Measurements from ENCODE around the gene GPX3. TPM values are rescaled to one million over a fixed set of nuclear protein-coding genes. Genes with fewer than 3 reads are reported as not detected.

Gene GPX3
- polyA plus RNA-seq (ENCODE audit: insufficient read length): 45.0 TPM

DNA sequence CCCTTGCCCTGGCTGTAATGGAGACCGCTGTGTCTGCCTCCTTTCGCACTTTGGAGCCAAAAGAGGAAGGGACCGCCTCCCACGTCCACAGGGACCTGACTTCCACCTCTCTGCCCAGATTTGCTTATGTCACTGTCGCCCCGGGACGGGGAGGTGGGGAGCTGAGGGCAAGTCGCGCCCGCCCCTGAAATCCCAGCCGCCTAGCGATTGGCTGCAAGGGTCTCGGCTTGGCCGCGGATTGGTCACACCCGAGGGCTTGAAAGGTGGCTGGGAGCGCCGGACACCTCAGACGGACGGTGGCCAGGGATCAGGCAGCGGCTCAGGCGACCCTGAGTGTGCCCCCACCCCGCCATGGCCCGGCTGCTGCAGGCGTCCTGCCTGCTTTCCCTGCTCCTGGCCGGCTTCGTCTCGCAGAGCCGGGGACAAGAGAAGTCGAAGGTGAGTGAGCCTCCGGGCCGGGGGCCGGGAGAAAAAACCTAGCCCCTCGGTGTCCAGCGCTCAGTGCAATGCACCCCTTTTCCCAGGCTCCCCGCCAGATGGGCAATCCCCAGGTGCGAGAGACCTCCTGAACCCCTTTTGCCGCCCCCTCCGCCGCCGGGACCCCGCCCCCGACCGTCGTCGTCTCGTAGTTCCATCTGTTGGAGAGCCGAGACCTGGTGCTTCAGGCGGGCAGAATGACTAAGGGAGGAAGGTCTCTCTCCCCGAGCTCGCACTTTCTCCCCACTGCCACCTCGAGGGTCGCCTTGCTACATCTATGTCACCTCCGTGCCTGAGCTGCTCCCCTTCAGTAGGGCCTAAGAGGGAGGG lies at the start of gene GPX3:
Gene GPX3, plus strand, starts transcription at position 288 of the 807 bp plus-strand sequence. Its CDS starts 64 bp downstream, at position 352.
- DNase-seq (ENCODE audit: low read depth): no peak

- DNase-seq (ENCODE audit: low read depth): no peak
Measured at GRCh38 chr5:150978590-150978989, 41.8 kb upstream of the GPX3 start.

GRCh38 chr5:150987746-150988145 lies 32.6 kb upstream of the GPX3 start:
- DNase-seq (ENCODE audit: low read depth): no peak

DNA sequence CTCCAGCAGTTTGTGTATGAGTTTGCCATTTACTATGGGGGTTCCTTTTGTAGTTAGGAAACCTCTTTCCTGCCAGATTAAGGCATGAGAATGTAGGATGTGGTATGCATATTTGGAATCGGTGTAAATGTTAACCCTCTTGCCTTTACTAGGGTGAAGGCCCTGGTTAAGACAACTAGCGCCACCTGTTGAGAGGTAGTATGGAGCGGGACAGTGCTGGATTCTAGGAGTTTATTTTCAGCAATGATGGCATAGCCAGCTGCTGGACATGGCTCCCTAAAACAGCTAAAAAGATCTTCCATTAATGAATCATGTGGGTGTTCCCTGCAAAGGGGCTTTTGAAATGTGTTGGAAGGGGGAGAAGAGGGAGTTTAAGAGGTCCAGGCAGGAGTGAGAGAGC lies 30.7 kb upstream of the GPX3 start:
- no peak for DNase-seq (ENCODE audit: low read depth)

GRCh38 chr5:150992705-150993104 lies 27.7 kb upstream of the GPX3 start:
- no peak for DNase-seq (ENCODE audit: low read depth)

- DNase-seq (ENCODE audit: low read depth): no peak
Measured at GRCh38 chr5:150993422-150993821, 27.0 kb upstream of the GPX3 start.

DNA sequence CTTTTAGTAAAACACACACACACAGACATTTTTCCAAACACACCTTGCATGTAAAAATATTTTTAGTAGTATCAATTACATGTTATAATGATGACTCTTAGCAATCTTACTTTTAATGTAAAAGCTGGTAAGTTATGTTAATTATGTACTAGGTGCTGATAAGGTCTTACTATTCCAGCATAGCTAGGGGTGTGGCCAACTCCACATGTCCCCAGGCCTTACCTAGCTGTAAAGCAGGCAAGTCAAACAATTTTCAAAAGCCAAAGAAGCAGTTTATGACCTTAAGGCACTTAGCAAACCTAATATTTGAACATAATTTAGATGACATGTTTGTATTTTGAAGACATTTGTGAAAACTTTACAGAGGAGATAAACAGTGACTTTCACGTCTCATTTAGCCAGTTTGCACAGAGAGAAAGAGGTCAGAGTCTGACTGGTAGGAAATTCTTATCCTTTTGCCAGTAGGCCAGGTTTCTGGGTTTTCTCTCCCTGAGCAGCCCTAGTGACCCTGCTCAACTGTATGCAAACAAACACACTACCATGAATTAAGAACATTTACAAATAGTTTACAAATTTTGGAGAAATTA lies 26.5 kb upstream of the GPX3 start:
- no peak for DNase-seq (ENCODE audit: low read depth)

- DNase-seq (ENCODE audit: low read depth): no peak
Measured at GRCh38 chr5:150999704-151000442, 20.5 kb upstream of the GPX3 start.

DNA sequence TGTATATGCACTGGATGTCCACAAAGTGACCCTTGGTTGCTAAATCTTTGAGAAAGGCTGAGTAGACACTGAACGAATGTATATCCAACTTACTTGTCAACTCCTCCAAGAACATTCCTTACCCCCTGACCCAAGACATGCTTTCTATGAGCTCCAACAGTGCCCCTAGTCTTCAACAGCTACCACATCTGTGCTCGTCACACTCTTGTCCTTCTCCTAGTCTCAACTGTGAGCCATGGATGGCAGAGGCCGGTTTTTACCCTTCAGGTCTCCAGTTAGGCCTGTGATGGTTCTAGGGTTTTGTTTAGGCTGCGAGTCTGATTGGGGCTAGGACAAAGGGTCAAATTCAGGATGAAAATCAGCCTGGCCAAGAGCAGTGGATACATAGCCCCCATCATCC lies 19.0 kb upstream of the GPX3 start:
- DNase-seq (ENCODE audit: low read depth): no peak

GRCh38 chr5:151002250-151002649 lies 18.1 kb upstream of the GPX3 start:
- DNase-seq (ENCODE audit: low read depth): no peak

GRCh38 chr5:151002681-151003502 lies 17.5 kb upstream of the GPX3 start:
- no peak for DNase-seq (ENCODE audit: low read depth)

DNA sequence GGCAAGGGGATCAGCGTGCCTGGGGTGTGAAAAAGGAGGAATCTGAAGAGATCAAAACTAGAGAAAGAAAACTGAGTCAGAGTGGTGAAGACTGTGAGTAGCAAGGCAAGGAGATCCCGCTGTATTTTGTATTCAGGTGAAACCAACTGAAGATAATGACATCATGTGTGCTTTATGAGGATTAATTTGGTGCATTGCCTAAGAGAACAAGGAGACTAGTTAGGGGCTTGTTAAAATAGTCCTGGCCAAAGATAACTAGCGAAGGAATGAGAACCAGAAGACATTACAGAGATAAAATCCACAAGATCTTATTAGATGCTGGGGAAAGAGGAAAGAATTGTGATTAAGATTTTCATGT lies 16.9 kb upstream of the GPX3 start:
- DNase-seq (ENCODE audit: low read depth): no peak

- DNase-seq (ENCODE audit: low read depth): no peak
Measured at GRCh38 chr5:151004499-151004898, 15.9 kb upstream of the GPX3 start.

DNA sequence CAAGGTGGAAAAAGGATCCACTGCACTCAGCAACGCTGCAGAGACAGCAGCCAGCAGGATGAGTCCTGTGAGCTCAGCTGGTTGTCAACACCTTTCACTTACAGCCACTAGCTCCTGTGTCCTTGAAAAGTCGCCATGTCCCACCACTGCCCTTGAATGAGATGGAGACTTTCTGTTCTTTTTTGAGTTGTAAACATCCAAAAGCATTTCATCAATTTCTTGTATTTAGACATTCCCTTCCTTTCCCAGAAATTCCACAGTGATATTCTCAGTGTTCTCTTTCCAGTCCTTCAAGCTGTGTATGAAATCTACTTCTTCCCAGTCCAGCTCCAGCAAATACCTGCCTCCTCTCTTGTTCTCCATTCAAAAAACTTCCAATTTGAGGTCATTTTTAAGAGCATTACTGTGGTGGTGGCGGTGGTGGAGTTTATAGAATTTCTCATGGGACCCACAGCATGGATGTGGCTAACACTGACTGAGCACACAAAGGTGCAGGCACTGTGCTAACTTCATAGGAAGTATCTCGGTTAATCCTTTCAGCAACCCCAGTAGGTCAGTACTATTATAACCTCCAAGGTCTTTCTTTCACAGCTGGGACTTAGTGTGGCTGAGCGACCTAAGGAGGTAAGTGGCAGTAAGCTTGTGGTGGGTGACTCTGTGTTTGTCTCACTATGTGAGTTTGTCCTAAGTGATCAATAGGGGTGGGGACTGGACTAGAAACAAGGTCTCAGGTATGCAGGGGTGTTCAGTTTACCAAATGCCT lies 15.0 kb upstream of the GPX3 start:
- peak; percentile 68 for DNase-seq (ENCODE audit: low read depth)

DNA sequence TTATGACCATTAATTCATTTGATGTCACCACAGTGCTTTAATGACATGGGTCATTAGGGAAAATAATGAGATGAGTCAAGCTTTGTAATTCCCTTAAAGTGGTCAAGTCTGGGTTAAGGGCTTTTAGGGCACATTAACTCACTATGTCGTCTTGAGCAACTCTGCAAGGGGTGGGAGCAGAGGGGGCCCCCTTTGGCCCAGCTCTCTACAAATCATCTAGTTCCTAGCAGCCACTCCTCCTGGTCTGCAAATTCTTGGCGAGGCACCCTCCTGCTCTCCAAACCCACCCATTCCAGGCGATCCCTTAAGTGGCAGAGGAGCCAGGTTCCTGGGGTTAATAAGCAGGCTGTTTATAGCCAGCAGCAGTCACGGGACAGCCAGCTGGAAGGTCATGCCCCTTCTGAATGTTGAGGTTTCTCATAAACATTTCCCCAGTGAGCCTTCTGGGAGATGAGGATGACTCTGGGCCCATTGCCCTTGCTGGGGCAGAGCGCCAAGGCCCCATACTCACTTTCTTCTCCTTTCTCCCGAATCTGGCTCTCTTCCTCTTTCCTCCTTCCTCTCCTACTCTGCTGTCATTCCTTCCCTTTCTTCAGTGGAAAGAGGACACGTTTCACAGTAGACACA lies 14.3 kb upstream of the GPX3 start:
- peak; percentile 88 for DNase-seq (ENCODE audit: low read depth)

DNA sequence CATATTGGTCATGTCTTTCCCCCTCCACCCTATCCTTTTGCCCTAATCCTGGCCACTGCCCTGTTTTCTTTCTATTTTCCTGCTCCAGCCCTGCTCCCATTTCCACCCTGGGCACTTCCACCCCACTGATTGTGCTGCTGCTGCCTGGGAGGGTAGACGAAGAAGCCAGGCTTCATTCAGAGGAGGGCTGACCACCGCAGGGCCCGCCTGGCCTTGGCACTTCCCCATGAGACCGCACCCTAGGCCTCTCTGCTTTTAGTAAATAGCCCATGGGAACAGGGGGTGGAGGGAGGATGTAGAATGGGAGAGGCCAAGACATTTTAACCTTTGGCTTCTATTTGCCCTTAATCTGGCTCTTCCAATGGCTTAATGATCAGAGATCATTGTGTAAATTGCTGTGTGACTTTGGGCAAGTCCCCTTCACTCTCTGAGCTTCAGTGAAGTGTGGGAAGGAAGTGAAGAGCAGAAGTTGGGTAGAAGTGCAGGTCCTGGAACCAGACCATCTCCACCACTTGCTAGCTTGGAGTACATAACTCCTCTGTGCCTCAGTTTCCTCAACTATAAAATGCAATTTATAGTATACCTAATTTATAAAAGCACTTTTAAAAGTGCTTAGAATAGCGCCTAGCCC lies 13.6 kb upstream of the GPX3 start:
- DNase-seq (ENCODE audit: low read depth): no peak

DNA sequence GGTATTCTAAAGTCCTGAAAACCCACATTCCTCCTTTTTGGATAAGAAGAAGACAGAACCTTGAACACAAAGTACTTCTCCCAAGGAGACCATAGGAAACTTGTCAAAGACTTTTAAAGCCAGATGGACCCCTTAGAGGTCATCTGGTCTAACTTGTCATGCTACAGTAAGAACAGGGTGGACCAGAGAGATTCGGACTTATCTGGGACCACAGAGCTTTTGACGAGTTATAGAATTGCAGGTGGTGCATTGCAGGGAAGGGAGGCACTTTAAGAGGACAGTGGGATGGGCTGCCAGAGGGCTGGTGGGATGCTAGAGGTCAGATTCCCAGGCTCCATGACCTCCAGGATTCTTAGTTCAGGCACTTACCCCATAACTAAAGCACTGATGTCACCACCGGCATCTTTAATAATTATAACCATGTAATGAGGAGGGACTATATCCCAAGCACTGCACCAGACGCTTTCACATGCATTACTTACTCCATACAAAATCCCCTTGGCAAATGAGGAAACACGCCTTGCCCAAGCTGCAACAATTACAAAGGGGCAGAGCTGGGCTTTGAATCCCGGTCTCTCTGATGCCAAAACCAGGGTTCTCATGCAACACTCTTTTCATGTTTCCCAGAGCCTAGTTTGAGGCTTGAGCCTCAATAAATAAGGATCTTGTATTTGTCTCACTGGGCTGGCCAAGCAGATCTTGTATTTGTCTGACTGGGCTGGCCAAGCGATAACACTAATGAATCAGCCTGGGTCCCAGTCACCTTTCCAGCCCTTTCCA lies 12.8 kb upstream of the GPX3 start:
- no peak for DNase-seq (ENCODE audit: low read depth)

DNA sequence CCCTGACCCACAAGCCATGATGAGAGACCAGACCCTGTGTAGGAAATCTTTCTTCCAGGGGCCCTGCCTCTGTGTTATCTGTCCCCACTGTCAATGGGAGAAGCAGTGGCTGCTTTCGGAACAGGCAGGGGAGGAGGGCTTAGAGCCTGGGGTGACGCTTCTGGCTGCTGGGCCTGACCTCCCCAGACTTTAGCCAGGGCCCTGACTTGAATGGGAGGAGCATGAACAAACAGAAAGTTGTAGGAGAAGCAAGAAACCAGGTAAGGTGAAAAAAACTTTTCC lies 12.2 kb upstream of the GPX3 start:
- DNase-seq (ENCODE audit: low read depth): no peak

- no peak for DNase-seq (ENCODE audit: low read depth)
Measured at GRCh38 chr5:151008906-151009305, 11.5 kb upstream of the GPX3 start.

- DNase-seq (ENCODE audit: low read depth): no peak
Measured at GRCh38 chr5:151012862-151013261, 7.5 kb upstream of the GPX3 start.
